ENCODE data around the gene ADGRV1.

DNA sequence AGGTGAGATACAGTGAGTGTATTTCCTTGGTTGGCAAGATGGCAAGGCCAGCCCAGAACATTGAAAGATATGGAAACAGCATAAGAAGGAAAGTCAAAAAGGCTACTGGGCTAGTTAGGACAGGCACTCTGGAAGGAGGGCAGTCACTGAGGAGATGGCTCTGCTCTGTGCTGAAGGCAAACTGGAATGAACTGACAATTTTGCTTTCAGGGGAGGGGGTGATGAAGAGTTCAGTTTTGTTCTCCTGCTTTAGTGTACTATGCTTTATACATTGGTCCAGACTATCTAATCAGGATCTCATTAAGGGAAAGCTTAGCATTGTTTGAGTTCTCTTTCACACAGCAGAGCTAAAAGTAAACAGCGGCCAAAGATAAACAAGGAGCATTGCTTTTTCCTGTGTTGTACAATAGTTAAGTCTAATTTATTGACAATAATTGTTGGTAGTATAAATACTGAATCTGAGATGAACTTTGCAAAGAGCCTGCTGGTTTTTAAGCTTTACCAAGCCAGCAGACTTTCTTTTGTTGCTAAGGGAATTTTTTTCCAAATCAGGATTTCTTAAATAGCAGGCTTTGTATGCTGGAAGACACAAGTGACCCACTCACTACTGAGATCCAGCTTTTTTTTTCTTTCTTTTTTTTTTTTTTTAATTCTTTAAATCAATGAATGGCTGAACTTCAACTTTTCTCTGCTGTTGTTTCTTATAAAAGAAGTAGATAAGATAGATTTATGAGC, 469.0 kb downstream of the ADGRV1 start:
- TF ChIP-seq, protein P1, sequence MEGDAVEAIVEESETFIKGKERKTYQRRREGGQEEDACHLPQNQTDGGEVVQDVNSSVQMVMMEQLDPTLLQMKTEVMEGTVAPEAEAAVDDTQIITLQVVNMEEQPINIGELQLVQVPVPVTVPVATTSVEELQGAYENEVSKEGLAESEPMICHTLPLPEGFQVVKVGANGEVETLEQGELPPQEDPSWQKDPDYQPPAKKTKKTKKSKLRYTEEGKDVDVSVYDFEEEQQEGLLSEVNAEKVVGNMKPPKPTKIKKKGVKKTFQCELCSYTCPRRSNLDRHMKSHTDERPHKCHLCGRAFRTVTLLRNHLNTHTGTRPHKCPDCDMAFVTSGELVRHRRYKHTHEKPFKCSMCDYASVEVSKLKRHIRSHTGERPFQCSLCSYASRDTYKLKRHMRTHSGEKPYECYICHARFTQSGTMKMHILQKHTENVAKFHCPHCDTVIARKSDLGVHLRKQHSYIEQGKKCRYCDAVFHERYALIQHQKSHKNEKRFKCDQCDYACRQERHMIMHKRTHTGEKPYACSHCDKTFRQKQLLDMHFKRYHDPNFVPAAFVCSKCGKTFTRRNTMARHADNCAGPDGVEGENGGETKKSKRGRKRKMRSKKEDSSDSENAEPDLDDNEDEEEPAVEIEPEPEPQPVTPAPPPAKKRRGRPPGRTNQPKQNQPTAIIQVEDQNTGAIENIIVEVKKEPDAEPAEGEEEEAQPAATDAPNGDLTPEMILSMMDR (IDR thresholded peaks at IDR 0.05) = no peak
- TF ChIP-seq POLR2A (IDR thresholded peaks at IDR 0.05) (no peak), EP300 (IDR thresholded peaks at IDR 0.05) (no peak)

All from tibial nerve (tissue), 4 donors.